Measurements from ENCODE around the gene SMOC2.

Gene SMOC2

GRCh38 chr6:168479421-168479820 lies 38.4 kb downstream of the SMOC2 start:
- ATAC-seq, result no peak
- Mint-ChIP-seq H3K9me3 (peaks cover 13 to 30% of the 10 kb centered on the region in 2 donors), H3K4me1 (no peaks in the 10 kb centered on the region), H3K4me3 (no peak overlapping the region), H3K27me3 (peaks cover 27% of the 10 kb centered on the region), H3K27ac (no peak overlapping the region)
- DNase-seq, result no peak

GRCh38 chr6:168480481-168480880 lies 39.5 kb downstream of the SMOC2 start:
- Mint-ChIP-seq H3K27me3 (peaks cover 17% of the 10 kb centered on the region), H3K4me3 (no peak overlapping the region), H3K9me3 (peaks cover 13 to 26% of the 10 kb centered on the region in 2 donors), H3K27ac (no peak overlapping the region), H3K4me1 (no peaks in the 10 kb centered on the region)
- ATAC-seq (no peak), DNase-seq (no peak)

- H3K4me3 Mint-ChIP-seq, result no peak overlapping the region
- no peaks in the 10 kb centered on the region for H3K4me1 Mint-ChIP-seq
- peaks cover 0 to 3% of the 10 kb centered on the region in 2 donors for H3K9me3 Mint-ChIP-seq
- no peak for ATAC-seq
- no peak for DNase-seq
- peaks cover 12% of the 10 kb centered on the region for H3K27me3 Mint-ChIP-seq
- no peak overlapping the region for H3K27ac Mint-ChIP-seq
Measured at GRCh38 chr6:168485818-168486217, 44.8 kb downstream of the SMOC2 start.

DNA sequence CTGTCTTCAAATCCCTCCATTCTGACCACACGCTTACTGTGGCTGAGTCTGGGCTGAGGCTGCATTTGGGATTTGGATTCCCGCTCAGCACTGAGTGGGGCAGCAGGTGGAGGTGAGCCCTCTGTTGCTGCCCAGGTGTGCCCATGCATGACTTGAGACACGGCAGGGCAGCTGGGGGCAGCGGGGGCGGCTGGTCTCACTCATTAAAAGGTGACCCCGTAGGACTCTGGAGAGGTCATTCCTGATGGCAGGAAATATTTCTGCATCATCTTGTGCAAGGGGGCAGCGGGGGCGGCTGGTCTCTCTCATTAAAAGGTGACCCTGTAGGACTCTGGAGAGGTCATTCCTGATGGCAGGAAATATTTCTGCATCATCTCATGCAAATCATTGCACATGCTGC lies 49.8 kb downstream of the SMOC2 start:
- DNase-seq, result no peak
- H3K4me3 Mint-ChIP-seq, result no peak overlapping the region
- H3K4me1 Mint-ChIP-seq, result no peaks in the 10 kb centered on the region
- peaks cover 16% of the 10 kb centered on the region for H3K27me3 Mint-ChIP-seq
- no peak for ATAC-seq
- H3K9me3 Mint-ChIP-seq, result no peaks in the 10 kb centered on the region
- H3K27ac Mint-ChIP-seq, result no peak overlapping the region

GRCh38 chr6:168493976-168494375 lies 53.0 kb downstream of the SMOC2 start:
- H3K9me3 Mint-ChIP-seq, result no peaks in the 10 kb centered on the region
- H3K27me3 Mint-ChIP-seq, result peaks cover 10% of the 10 kb centered on the region
- ATAC-seq, result no peak

DNA sequence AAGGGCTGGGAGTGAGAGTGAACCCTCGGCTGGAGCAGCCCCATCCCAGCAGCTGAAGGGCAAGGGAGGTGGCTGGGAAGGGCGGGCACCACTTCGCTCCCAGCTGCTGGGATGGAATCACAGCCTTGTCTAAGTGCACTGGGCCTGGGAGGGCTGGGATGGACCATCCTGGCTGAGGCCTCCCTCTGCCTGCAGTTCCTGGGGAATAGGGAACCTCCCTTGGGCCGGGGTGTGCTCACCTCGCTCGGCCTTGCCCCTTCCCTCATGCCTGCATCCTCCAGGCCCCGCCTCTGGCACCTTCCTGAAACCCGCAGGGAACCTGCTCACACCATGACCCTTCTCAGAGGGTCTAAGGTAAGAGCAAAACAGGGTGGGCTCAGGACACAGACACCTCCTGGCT lies 53.7 kb downstream of the SMOC2 start:
- H3K27me3 Mint-ChIP-seq, result peaks cover 10% of the 10 kb centered on the region
- H3K27ac Mint-ChIP-seq, result no peak overlapping the region
- ATAC-seq (peak; percentile 26), DNase-seq (no peak)
- no peaks in the 10 kb centered on the region for H3K4me1 Mint-ChIP-seq
- H3K4me3 Mint-ChIP-seq, result no peak overlapping the region
- H3K9me3 Mint-ChIP-seq, result no peaks in the 10 kb centered on the region

More at GRCh38 chr6:168493976-168494375, 53.0 kb downstream of the SMOC2 start:
- no peak overlapping the region for H3K27ac Mint-ChIP-seq
- no peaks in the 10 kb centered on the region for H3K4me1 Mint-ChIP-seq
- H3K4me3 Mint-ChIP-seq, result no peak overlapping the region
- DNase-seq, result no peak

GRCh38 chr6:168495133-168495532 lies 54.1 kb downstream of the SMOC2 start:
- Mint-ChIP-seq H3K27me3 (peaks cover 10% of the 10 kb centered on the region), H3K27ac (no peak overlapping the region), H3K9me3 (no peaks in the 10 kb centered on the region), H3K4me1 (no peaks in the 10 kb centered on the region), H3K4me3 (no peak overlapping the region)
- no peak for DNase-seq
- no peak for ATAC-seq

GRCh38 chr6:168495636-168496035 lies 54.7 kb downstream of the SMOC2 start:
- H3K27ac Mint-ChIP-seq, result peak overlapping the region in 1 of 2 donors; percentile 30
- H3K4me3 Mint-ChIP-seq, result no peak overlapping the region
- DNase-seq, result no peak
- no peaks in the 10 kb centered on the region for H3K4me1 Mint-ChIP-seq
- peaks cover 6% of the 10 kb centered on the region for H3K27me3 Mint-ChIP-seq
- H3K9me3 Mint-ChIP-seq, result no peaks in the 10 kb centered on the region
- ATAC-seq, result peak; percentile 41

- Mint-ChIP-seq H3K9me3 (no peaks in the 10 kb centered on the region), H3K4me1 (no peaks in the 10 kb centered on the region), H3K27ac (no peak overlapping the region), H3K27me3 (no peaks in the 10 kb centered on the region), H3K4me3 (no peak overlapping the region)
- ATAC-seq (peak; percentile 18), DNase-seq (no peak)
Measured at GRCh38 chr6:168496139-168496996, 55.4 kb downstream of the SMOC2 start.

GRCh38 chr6:168496997-168497331 lies 56.0 kb downstream of the SMOC2 start:
- DNase-seq, result no peak
- no peaks in the 10 kb centered on the region for H3K9me3 Mint-ChIP-seq
- H3K27me3 Mint-ChIP-seq, result no peaks in the 10 kb centered on the region
- peak; percentile 6 for ATAC-seq
- no peaks in the 10 kb centered on the region for H3K4me1 Mint-ChIP-seq
- no peak overlapping the region for H3K4me3 Mint-ChIP-seq
- H3K27ac Mint-ChIP-seq, result no peak overlapping the region

- Mint-ChIP-seq H3K4me1 (no peaks in the 10 kb centered on the region), H3K27ac (peak overlapping the region in 1 of 2 donors; percentile 83), H3K9me3 (no peaks in the 10 kb centered on the region), H3K27me3 (no peaks in the 10 kb centered on the region), H3K4me3 (no peak overlapping the region)
- ATAC-seq (no peak), DNase-seq (no peak)
Measured at GRCh38 chr6:168497381-168497780, 56.4 kb downstream of the SMOC2 start.

DNA sequence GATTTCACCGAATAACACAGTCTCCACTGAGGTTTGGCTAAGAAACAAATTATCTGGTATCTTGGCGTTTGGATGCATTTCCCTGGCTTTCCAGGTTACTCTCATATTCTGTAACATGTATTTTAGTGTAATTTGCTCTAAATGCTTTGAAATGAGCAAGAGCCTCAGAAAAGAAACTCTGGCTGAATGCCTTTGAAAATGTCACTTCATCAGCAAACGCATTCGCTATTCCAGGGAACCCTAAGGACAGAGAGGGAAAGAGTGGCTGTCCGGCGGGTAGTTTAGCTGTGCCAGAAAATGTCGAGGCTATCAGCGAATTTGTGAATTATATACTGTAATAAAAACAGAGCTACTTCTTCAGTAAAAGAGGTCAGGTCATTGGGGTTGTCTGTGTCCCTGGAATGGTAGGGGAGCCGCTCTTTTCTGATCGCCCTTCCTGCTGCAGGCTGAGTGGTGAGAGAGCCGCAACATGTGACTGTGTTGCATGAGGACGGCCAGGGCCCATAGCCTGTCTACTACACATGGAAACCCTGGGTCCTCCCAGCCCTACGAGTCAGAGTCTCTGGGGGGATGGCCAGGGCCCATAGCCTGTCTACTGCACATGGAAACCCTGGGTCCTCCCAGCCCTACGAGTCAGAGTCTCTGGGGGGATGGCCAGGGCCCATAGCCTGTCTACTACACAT lies 57.3 kb downstream of the SMOC2 start:
- DNase-seq (no peak), ATAC-seq (no peak)
- Mint-ChIP-seq H3K9me3 (no peaks in the 10 kb centered on the region), H3K27ac (no peak overlapping the region), H3K27me3 (no peaks in the 10 kb centered on the region), H3K4me1 (no peaks in the 10 kb centered on the region), H3K4me3 (no peak overlapping the region)

- no peaks in the 10 kb centered on the region for H3K27me3 Mint-ChIP-seq
- no peak overlapping the region for H3K4me3 Mint-ChIP-seq
- H3K27ac Mint-ChIP-seq, result no peak overlapping the region
Measured at GRCh38 chr6:168499045-168499650, 58.2 kb downstream of the SMOC2 start.

GRCh38 chr6:168500519-168500918 lies 59.5 kb downstream of the SMOC2 start:
- no peaks in the 10 kb centered on the region for H3K4me1 Mint-ChIP-seq
- no peak for DNase-seq
- no peaks in the 10 kb centered on the region for H3K27me3 Mint-ChIP-seq
- no peak for ATAC-seq
- no peak overlapping the region for H3K4me3 Mint-ChIP-seq
- H3K9me3 Mint-ChIP-seq, result no peaks in the 10 kb centered on the region
- H3K27ac Mint-ChIP-seq, result no peak overlapping the region

More at GRCh38 chr6:168499045-168499650, 58.2 kb downstream of the SMOC2 start:
- DNase-seq (no peak), ATAC-seq (no peak)
- Mint-ChIP-seq H3K4me1 (no peaks in the 10 kb centered on the region), H3K9me3 (no peaks in the 10 kb centered on the region)

- no peak overlapping the region for H3K27ac Mint-ChIP-seq
- no peaks in the 10 kb centered on the region for H3K27me3 Mint-ChIP-seq
- H3K4me3 Mint-ChIP-seq, result no peak overlapping the region
- no peak for DNase-seq
- ATAC-seq, result no peak
- no peaks in the 10 kb centered on the region for H3K4me1 Mint-ChIP-seq
- no peaks in the 10 kb centered on the region for H3K9me3 Mint-ChIP-seq
Measured at GRCh38 chr6:168501561-168501960, 60.6 kb downstream of the SMOC2 start.

- H3K27me3 Mint-ChIP-seq, result peaks cover 9% of the 10 kb centered on the region
- no peaks in the 10 kb centered on the region for H3K4me1 Mint-ChIP-seq
- DNase-seq, result no peak
- no peak for ATAC-seq
- peak overlapping the region in 1 of 2 donors; percentile 61 for H3K27ac Mint-ChIP-seq
- H3K4me3 Mint-ChIP-seq, result no peak overlapping the region
- no peaks in the 10 kb centered on the region for H3K9me3 Mint-ChIP-seq
Measured at GRCh38 chr6:168504366-168504765, 63.4 kb downstream of the SMOC2 start.

Measured in stimulated activated naive CD8-positive, alpha-beta T cell treated with anti-CD3 and anti-CD28 coated beads, Interleukin-15, amount 100 ng/mL, for 72 hours (primary cell).